ENCODE measurements around the gene ABHD12.
A peak's percentile ranks its signal among the peaks of the same experiment; 100 is the strongest.
"Not testable (repeated sequence)": the region's sequence is repeated elsewhere in the genome, so short reads cannot be mapped to it uniquely, and the experiment has no call there.

Gene ABHD12

GRCh38 chr20:25321991-25322390 is 68.6 kb downstream of the ABHD12 start:
- DNase-seq (ENCODE audit: low spot score): no peak

- no peak for DNase-seq (ENCODE audit: low spot score)
These were observed 69.3 kb downstream of the ABHD12 start for GRCh38 chr20:25321262-25321831.

GRCh38 chr20:25320035-25320800 is 70.4 kb downstream of the ABHD12 start:
- DNase-seq (ENCODE audit: low spot score): peak; percentile 45

- DNase-seq (ENCODE audit: low spot score): no peak
These were observed 71.2 kb downstream of the ABHD12 start for GRCh38 chr20:25319241-25320034.

GRCh38 chr20:25318471-25319240 is 72.0 kb downstream of the ABHD12 start:
- DNase-seq (ENCODE audit: low spot score): no peak

DNA sequence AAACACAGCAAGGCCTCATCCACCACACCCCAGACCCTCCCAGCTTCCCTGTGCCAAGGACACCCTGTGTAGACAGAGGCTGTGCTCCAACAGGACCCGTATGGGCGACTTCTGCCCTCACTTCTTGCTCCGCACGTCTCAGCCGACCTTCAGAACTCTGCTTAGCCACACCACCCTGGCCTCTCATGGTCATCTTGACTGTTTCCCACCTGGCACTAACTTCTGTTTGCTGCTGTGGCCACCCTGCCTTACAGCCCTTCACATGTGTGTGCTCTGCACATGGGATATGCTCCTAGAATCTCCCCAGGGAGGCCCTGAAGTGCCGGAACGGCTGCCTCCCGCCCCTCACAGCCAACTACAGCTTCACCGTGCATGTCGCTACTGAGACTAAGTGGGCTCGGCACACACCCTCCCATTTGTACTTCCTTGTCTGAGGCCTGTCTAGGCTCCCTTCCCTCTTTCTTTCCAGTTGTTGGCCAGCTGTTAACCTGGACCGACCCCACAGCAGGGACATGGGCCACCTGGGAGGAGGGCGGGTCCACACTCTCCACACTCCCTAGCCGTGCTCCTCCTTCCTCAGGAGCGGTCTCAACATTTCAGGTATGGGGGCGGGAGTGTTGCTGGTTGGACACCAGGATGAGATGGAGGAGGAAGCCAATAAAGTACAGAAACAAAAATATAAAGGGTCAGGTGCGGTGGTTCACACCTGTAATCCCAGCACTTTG is 73.1 kb downstream of the ABHD12 start:
- no peak for DNase-seq (ENCODE audit: low spot score)

DNA sequence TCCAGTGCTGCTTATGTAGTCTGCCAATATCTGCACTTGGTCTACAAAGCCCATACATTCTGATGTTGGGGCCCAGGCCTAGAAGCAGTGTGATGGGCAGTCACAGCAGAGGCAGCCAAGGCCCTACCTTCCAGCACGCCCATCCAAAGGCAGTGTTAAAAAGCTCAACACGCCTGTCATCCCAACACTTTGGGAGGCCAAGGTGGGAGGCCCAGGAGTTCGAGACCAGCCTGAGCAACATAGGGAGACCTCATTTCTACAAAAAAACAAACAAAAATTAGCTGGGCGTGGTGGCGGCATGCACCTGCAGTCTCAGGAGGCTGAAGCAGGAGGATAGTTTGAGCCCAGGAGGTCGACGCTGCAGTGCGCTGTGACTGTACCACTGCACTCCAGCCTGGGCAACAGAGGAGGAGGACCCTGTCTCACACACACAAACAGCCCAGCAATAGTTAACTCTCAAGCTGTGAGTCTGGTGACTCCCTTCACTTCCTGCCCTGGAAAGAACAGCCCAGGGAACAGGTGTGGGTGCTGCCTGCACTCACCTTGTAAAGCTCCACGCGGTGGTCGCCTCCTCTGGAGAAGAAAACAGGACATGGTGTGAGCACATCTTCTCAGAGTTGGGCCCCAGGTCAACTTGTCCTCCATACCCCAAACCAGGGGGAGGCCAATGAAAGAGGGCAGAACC is 74.0 kb downstream of the ABHD12 start:
- no peak for DNase-seq (ENCODE audit: low spot score)

DNA sequence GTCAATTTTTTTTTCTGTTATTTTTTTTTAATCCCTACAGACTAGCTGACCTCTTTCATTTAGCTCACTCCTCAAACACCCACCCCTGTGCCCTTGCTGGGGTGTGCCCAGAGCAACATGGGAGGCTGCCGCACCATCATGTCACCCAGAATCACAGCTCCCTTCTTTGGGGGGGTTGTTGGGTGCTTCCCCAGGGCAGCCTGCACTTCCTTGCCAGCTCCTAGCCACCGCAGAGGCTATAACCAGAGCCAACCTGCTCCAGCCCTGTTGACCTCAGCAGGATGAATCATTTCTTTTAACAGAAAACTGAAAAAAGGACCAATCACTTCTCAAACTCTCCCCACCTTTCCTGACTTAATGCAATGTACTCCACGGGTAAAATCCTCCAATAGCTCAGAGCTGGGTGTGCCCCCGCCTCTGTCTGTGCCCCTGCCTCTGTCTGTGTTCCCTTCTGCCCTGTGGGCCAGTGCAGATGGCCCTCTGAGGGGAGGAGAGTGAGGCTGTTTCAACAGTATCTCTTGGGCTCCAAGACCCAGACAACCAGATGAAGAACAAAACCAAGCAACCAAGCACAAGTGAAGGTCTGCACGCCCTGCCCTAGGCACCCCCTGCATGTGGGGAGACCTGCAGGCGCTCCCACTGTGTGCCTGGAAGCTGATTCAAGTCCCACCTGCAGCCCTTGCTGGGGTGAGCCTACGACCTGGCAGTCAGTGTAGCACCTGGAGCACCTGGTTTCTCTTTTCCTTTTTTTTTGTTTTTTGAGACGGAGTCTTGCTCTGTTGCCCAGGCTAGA is 75.0 kb downstream of the ABHD12 start:
- no peak for DNase-seq (ENCODE audit: low spot score)

DNA sequence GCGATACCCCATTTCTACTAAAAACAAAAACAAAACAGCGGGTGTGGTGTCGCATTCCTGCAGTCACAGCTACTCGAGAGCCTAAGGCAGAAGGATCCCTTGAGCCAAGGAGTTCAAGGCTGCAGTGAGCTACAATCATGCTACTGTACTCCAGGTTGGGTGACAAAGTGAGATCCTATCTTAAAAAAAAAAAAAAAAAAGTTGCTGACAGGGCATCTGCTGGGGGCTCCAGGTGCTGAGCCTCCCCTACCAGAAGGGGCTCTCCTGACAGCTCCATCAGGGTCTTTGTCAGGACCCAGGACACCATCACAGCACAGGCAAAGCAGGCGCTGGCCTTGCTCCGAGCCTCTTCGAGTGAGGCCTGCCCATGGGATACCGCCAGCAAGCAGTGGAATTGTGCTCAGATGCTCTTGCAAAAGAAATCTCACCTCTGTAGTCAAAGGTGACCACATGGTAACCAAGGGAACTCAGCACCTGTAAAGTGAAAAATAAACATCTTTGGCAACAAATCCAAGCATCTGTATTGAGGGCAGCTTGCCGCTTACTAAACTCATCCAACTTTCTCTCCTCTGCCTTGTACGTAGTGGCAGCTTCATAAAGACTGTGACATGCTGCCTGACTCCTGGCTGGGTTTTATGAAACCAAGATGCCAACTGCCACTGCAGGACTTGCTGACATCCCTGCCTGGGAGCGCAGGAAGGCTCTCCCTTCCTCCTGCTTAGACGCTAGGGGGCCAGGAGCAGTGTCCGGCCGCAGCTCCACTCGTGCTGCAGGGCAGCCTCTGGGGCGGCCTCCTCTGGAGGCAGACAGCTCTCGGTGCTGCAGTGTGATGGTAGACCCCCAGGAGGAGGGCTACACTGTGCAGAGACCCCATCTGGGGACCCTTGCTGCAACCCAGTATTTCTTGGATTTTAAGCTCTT is 75.9 kb downstream of the ABHD12 start:
- DNase-seq (ENCODE audit: low spot score): peak; percentile 44

DNA sequence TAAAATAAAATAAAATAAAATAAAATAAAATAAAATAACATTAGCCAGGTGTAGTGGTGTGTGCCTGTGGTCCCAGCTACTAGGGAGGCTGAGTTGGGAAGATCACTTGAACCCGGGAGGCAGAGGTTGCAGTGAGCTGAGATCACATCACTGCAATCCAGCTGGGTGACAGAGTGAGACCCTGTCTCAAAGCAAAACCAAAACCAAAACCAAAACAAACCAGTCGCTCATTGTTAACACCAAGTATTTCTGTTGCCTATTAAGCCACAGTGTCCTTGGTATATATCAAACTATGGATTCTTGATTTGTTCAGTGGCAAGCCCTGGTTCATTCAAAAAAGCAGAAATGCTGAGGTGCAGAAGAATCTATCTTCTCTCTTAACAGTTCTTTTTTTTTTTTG is 77.0 kb downstream of the ABHD12 start:
- DNase-seq (ENCODE audit: low spot score): no peak

GRCh38 chr20:25312716-25313115 is 77.9 kb downstream of the ABHD12 start:
- DNase-seq (ENCODE audit: low spot score): not testable (repeated sequence)

- no peak for DNase-seq (ENCODE audit: low spot score)
These were observed 79.5 kb downstream of the ABHD12 start for GRCh38 chr20:25310921-25311728.

GRCh38 chr20:25310268-25310920 is 80.2 kb downstream of the ABHD12 start:
- peak; percentile 69 for DNase-seq (ENCODE audit: low spot score)

DNA sequence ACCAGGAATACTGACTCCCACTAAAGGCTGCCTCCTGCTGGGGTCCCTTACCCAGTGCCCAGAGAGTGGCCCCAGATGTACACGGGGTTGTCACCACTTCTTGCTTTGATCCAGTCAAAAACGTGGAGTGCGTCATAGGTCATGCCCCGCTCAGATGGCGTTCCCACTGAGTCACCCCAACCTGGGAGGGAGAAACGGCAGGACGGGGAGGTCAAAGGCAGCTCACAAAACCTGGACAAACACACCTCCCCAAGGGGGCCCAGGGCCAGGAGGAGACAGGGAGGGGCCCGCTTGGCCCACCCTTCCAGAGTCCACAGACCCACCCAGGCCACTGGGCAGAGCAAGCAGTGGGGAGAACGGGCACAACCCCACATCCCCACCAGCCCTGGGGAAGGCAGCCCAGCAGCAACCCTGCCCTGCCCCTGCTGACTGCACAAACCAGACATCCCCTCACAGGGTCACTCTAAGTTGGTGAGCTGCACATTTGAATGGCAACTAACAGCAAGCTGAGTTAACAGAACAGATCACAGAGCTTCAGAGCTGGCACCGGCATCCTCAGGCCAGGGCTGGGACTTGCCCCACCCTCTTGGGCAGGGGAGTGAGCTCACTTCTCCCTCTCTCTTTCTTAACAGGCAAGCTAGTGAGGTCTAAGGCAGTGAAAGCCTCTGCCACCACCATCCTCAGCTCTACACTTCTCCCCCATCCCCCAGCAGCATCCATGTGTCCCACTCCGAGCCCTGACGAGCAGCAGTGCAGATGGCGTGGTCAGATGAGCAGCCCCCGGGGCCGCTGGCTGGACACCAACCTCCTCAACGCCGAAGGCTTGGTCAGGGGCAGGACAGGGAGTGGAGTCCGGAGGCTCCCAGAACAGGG is 81.0 kb downstream of the ABHD12 start:
- peak; percentile 43 for DNase-seq (ENCODE audit: low spot score)

DNA sequence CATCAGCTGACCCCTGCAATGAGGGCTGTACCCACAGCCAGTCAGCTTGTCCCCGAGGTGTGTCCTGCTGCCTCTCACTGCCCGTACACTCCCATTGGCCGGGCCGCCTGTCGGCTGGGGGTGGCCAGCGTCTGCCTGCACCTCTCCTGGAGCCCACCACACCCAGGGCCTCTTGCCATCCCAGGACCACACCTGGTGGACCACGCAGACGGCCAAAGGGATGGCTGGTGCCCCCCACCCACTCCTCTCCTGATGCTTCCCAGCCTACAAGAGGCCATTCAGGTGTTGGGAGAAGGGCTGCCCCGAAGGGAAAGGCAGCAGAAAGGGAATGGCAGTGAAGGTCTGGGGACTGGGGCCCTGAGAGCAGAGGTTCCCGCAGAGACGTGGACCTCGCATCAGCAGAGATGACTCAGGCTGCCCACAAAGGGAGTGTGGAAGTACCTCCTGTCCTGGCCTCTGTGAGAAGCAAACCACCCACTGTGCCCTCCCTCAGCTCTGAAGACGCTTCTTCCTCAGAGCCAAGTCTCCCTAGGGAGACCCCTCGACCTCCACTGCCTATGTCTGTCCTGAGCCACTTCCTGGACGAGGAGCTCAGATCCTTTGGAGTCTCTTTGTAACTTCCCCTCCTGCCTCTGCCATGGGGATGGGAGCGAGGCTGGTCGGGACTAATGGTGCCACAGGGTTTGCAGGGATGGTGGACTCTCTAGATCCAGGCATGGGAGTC is 81.8 kb downstream of the ABHD12 start:
- DNase-seq (ENCODE audit: low spot score): no peak

DNA sequence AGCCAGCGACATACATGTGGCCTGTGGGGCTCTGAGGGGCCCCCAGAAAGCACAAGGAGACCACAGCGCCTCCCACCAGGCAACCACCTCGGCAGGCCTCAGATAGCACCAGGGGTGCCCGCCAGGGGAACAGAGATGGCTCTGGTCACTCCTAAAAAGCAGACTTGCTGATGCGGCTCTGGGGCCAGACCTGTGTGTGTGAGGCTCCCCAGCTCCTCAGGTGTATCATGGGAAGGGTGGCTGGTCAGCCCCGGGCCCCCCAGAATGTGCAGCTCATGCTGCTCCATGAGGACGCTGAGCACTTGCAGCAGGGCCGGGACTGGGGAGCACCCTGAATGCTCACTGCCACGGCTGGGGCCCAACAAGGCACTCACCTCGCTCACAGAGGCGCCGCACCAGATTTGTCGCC is 82.5 kb downstream of the ABHD12 start:
- no peak for DNase-seq (ENCODE audit: low spot score)

Data from cerebellar cortex (tissue), 1 donor.